K562 treated with DMSO at 1 percent for 48 hours (cell line): ENCODE results near the gene CD83. TPM values are rescaled to one million over a fixed set of nuclear protein-coding genes. Genes with fewer than 3 reads are reported as not detected.

Experiments
- total RNA-seq: library from RNA; unstranded; fragments of 300-600 nt; gene quantifications from 2 replicates; pipeline ENCODE4 v1.2.3, GENCODE V29; 2022; ENCODE audit warnings: low replicate concordance; ENCODE audit errors: extremely low read depth

The CD83 gene
- total RNA-seq, result not detected in 2 replicates

DNA sequence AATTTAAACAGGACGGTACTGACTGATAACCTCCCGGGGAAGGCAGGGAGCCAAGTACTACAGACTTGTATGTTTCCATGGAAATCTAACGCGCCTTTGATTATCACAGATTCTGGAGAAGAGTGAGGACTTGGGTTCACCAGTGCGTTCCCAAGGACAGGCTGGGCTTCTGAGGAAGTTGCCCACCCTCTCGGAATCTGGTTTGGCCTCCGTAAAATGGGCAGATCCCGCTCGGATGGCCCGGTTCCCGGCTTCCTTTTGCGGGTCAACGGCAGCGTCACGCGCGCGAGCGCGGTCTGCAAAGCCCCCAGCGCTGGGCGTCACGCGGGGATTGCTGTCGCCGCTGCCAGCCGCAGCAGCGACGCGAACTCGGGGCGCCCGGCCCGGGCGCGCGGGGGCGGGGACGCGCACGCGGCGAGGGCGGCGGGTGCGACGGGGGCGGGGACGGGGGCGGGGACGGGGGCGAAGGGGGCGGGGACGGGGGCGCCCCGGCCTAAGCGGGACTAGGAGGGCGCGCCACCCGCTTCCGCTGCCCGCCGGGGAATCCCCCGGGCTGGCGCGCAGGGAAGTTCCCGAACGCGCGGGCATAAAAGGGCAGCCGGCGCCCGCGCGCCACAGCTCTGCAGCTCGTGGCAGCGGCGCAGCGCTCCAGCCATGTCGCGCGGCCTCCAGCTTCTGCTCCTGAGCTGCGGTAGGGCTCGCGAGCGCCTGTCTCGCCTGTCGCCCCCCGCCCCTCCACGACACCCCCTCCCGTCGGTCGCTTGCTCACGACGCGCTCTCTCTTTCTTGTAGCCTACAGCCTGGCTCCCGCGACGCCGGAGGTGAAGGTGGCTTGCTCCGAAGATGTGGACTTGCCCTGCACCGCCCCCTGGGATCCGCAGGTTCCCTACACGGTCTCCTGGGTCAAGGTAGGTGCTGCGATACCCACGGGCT lies at the start of gene CD83:
CD83 (plus strand) TSS at position 615 of the 933 bp plus-strand sequence; CDS start at position 655, 40 bp downstream.

Other genes starting within 250 kb of the CD83 start
- not detected in 2 replicates for gene RNF182, start 192.8 kb upstream of the CD83 start, total RNA-seq